ENCODE data around the gene AFF1. TPM values are rescaled to one million over a fixed set of nuclear protein-coding genes. Genes with fewer than 3 reads are reported as not detected.
A peak's percentile ranks its signal among the peaks of the same experiment; 100 is the strongest.
"Not testable (repeated sequence)": the region's sequence is repeated elsewhere in the genome, so short reads cannot be mapped to it uniquely, and the experiment has no call there.

AFF1 gene
- polyA plus RNA-seq, 1 donor = 28.8 TPM

GRCh38 chr4:87117732-87118075, 182.9 kb downstream of the AFF1 start:
- DNase-seq = no peak

DNA sequence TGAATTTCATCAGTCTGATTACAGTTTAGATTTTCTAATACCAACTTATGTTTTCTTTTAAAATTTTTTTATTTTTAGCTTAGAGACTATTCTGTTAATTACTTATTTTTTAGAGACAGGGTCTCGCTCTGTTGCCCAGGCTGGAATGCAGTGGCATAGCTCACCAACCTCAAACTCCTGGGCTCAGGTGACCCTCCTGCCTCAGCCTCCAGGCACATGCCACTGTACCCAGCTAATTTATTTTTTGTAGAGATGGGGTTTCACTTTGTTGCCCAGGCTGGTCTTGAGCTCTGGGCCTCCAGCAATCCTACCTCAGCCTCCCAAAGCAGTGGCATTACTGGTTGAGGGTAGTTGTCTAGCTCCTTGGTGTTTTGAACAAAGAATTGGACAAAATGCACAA, 183.6 kb downstream of the AFF1 start:
- DNase-seq = no peak

GRCh38 chr4:87118826-87119225, 184.0 kb downstream of the AFF1 start:
- no peak for DNase-seq

- DNase-seq = no peak
Observed at GRCh38 chr4:87120010-87120409, 185.2 kb downstream of the AFF1 start.

GRCh38 chr4:87120411-87121162, 185.8 kb downstream of the AFF1 start:
- DNase-seq = no peak

DNA sequence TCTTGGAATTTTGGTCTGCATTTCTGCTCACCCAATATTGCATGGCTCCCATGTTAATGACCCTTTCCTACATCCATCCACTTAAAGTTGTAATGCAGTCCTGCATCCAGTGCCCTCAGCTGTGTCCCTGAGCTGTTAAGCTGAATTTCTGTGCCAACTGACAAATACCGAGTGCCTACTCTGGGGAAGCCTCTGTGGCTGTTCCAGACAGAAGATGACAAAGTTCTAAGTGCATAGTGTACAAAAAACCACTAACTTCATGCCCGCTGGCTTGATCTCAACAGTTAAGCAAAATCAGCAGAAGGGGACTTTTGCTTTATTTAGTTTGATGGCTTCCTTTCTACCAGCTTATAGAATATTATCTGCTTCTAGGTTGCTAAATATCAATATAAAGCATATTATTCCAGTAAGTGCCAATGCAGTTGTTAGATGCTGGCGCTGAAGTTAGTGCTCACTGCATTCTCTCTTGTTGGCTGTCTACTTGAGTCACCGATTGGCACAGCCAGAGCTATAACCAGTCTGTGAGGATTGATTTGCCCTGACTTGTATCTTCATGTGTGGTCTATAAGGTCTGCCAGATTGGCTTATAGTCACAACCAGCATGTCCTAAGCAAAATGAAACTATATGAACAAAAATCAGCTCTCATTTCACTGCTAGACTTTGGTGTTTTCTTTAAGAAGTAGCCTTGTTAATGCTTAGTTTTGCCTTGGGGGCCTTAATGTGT, 186.7 kb downstream of the AFF1 start:
- no peak for DNase-seq

DNA sequence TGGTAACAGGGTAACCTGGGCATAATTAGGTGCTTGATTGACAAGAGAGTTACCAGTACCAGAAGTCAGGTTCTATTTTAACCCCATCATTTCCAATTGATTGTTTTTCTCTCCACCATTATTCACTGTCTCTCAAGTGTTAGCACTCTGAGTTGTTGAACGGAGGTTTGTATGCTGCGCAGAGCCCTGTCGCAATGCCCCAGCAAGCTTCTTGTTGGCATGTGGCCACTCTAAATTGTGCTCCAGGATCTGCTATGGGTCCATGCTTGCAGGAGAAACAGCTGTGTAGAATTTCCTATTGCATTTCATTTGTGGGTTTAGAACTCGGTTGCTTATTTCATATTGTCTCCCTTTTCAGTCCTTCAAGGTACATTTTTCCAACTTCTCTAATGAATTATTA, 187.4 kb downstream of the AFF1 start:
- DNase-seq = no peak

GRCh38 chr4:87126056-87126455, 191.2 kb downstream of the AFF1 start:
- DNase-seq = no peak

DNA sequence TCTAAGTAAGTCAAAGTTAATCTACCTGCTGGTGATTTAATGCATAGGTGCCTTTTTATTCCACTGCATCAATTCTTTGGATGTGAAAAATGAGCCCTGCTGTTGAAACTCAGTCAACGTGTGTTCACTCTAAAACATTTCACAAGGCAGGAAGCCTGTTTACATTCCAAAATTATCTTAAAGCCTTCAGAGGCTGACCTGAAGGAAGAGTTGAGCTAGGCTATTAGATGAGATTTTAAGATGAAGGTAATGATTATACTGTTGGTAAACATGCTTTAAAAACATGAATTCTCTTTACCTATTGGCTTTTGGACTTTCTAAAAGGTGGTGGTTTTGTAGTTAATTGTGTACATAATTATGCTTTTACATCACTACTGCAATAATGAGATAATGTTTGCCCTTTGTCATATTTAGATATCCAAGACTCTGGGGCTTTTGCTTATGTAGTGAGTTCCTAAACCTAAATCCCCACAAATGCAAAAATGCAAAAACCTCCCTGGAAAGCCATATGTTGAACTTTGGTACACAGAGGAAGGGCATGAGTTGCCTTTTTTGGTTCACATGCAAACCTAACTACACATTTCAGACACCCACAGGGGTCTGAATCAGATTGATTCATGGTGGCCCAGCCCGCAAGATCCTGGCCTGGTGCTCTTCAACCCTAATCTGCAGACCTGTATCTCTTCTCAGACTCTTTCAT, 193.3 kb downstream of the AFF1 start:
- no peak for DNase-seq

DNA sequence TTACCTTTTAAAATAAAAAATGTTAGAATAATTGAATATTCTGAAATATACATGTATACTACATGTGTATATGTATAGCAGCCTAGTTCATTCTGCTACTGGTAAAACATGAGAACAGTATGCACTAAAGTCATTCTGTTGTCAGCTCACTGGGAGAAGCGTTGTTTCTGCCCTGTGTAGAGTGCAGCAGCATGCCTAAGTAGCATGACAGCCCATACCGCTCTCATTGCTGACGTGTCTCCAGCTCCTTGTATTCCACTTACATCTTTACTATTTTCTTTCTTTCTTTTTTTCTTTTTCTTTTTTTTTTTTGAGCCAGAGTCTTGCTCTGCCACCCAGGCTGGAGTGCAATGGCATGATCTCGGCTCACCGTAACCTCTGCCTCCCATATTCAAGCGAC, 194.9 kb downstream of the AFF1 start:
- DNase-seq = no peak

- DNase-seq = no peak
Observed at GRCh38 chr4:87130985-87131703, 196.3 kb downstream of the AFF1 start.

GRCh38 chr4:87132035-87132434, 197.2 kb downstream of the AFF1 start:
- no peak for DNase-seq

- no peak for DNase-seq
Observed at GRCh38 chr4:87133183-87133582, 198.4 kb downstream of the AFF1 start.

GRCh38 chr4:87134122-87134521, 199.3 kb downstream of the AFF1 start:
- DNase-seq = no peak

GRCh38 chr4:87141428-87141827, 206.6 kb downstream of the AFF1 start:
- DNase-seq = no peak

- DNase-seq = no peak
Observed at GRCh38 chr4:87144356-87144755, 209.5 kb downstream of the AFF1 start.

DNA sequence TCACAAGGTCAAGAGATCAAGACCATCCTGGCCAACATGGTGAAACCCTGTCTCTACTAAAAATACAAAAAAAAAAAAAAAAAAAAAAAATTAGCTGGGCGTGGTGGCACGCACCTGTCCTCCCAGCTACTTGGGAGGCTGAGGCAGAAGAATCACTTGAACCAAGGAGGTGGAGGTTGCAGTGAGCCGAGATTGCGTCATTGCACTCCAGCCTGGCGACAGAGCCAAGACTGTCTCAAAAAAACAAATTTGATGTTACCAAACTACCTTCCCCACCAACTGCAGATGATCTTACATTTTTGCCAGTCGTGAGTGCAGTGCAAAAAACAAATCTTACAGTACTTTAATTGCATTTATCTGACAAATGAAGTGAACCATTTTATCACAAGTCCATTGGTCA, 211.1 kb downstream of the AFF1 start:
- DNase-seq = not testable (repeated sequence)

GRCh38 chr4:87147116-87147515, 212.3 kb downstream of the AFF1 start:
- no peak for DNase-seq

- DNase-seq = peak; percentile 61
Observed at GRCh38 chr4:87150498-87151261, 215.9 kb downstream of the AFF1 start.

DNA sequence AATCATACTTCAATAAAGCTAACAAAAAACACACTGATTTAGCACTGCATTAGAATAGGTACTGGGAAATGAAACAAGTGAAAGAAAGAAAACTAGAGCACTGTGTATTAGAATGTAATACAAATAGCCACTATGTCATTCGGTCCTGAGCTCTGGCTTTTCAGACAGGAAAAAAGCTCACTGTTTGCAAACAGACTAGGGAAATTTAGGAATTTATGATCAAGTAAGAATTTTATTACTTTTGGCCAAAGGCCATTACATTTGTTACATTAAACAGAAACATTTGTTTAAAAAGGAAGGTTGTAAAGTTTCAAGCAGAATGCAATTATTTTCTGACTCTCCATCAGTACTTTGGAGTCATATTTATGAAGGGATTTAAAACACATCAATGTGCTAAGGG, 216.9 kb downstream of the AFF1 start:
- no peak for DNase-seq

DNA sequence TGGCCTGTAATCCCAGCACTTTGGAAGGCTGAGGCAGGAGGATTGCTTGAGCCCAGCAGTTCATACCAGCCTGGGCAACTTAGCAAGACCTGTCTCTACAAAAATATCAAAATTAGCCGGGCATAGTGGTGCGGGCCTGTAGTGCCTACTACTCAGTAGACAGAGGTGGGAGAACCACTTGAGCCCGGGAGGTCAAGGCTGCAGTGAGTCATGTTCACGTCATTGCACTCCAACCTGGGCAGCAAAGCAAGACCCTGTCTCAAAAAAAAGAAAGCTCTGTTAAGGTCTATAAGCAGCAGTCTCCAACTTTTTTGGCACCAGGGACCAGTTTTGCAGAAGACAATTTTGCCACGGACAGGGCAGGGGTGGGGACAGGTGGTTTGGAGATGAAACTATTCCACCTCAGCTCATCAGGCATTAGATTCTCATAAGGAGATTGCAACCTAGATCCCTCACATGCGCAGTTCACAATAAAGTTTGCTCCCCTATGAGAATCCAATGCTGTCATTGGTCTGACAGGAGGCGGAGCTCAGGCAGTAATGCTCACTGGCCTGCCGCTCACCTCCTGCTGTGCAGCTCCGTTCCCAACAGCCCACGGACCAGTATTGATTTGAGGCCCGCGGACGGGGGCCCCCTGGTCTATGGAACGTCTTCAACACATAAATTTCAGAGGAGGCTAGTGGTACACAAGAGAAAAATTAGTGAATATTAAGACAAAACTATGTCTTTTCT, 217.7 kb downstream of the AFF1 start:
- DNase-seq = no peak
